SK-MEL-5 (cell line): ENCODE data around the gene MARCHF10. TPM values are rescaled to one million over a fixed set of nuclear protein-coding genes. Genes with fewer than 3 reads are reported as not detected.
"Not testable (repeated sequence)": the region's sequence is repeated elsewhere in the genome, so short reads cannot be mapped to it uniquely, and the experiment has no call there.

ENCODE experiments used
- DNase-seq: peaks from one replicate; pipeline ENCODE4 v3.0.0-alpha.2; 2016; ENCODE audit warnings: low read depth, low spot score
- in situ Hi-C: cut with HindIII; loops from 2 replicates; pipeline ENCODE4 v1.10.0; 2016; ENCODE audit warnings: low sequenced_read_pairs, high pct_unique_total_duplicates, low pct_unique_long_range_greater_than_20kb
- total RNA-seq: library from RNA; depleted of rRNA; stranded (reverse); fragments of >200 nt; shearing (Covaris generic); gene quantifications from 2 replicates; pipeline ENCODE4 v1.2.3, GENCODE V29; 2014

MARCHF10 gene
- total RNA-seq, 1 experiment from 2014 or later = 0.03 TPM

GRCh38 chr17:62714016-62714777 lies 93.9 kb downstream of the MARCHF10 start:
- DNase-seq = no peak
- in situ Hi-C loops = no loop called here

- DNase-seq = no peak
- in situ Hi-C loops = no loop called here
Measured at GRCh38 chr17:62713086-62713881, 94.8 kb downstream of the MARCHF10 start.

- DNase-seq = no peak
- in situ Hi-C loops = no loop called here
Measured at GRCh38 chr17:62712171-62712581, 95.9 kb downstream of the MARCHF10 start.

GRCh38 chr17:62708587-62708986 lies 99.5 kb downstream of the MARCHF10 start:
- in situ Hi-C loops = no loop called here
- DNase-seq = no peak

- in situ Hi-C loops = no loop called here
Measured at GRCh38 chr17:62707425-62707739, 100.7 kb downstream of the MARCHF10 start.

GRCh38 chr17:62706598-62707424 lies 101.3 kb downstream of the MARCHF10 start:
- in situ Hi-C loops = no loop called here
- no peak for DNase-seq

More at GRCh38 chr17:62707425-62707739, 100.7 kb downstream of the MARCHF10 start:
- DNase-seq = no peak

- DNase-seq = peak; percentile 95
- in situ Hi-C loops = no loop called here
Measured at GRCh38 chr17:62705778-62706597, 102.1 kb downstream of the MARCHF10 start.

GRCh38 chr17:62705156-62705777 lies 102.8 kb downstream of the MARCHF10 start:
- peak; percentile 30 for DNase-seq
- in situ Hi-C loops = no loop called here

- peak; percentile 51 for DNase-seq
- in situ Hi-C loops = no loop called here
Measured at GRCh38 chr17:62704381-62704971, 103.6 kb downstream of the MARCHF10 start.

GRCh38 chr17:62703776-62704380 lies 104.2 kb downstream of the MARCHF10 start:
- DNase-seq = peak; percentile 77
- in situ Hi-C loops = no loop called here

- in situ Hi-C loops = no loop called here
- DNase-seq = peak; percentile 24
Measured at GRCh38 chr17:62703261-62703775, 104.8 kb downstream of the MARCHF10 start.

GRCh38 chr17:62702746-62703260 lies 105.3 kb downstream of the MARCHF10 start:
- DNase-seq = no peak
- in situ Hi-C loops = no loop called here

GRCh38 chr17:62701706-62702085 lies 106.4 kb downstream of the MARCHF10 start:
- in situ Hi-C loops = no loop called here

GRCh38 chr17:62700964-62701705 lies 107.0 kb downstream of the MARCHF10 start:
- no peak for DNase-seq
- in situ Hi-C loops = no loop called here

More at GRCh38 chr17:62701706-62702085, 106.4 kb downstream of the MARCHF10 start:
- DNase-seq = no peak

- DNase-seq, in situ Hi-C loops: not testable (repeated sequence)
Measured at GRCh38 chr17:62698459-62698858, 109.7 kb downstream of the MARCHF10 start.
